CD4-positive, alpha-beta T cell treated with Interleukin-2 at 100 ng/mL for 4 hours (primary cell): ENCODE results near the gene XPR1.

Experiments
- DNase-seq: peaks from one replicate; pipeline ENCODE4 v3.0.0-alpha.2; 2020; ENCODE audit warnings: low spot score

Gene XPR1

GRCh38 chr1:180892675-180893074 is 260.9 kb downstream of the XPR1 start:
- no peak for DNase-seq

GRCh38 chr1:180893614-180894013 is 261.8 kb downstream of the XPR1 start:
- no peak for DNase-seq

GRCh38 chr1:180896161-180896560 is 264.3 kb downstream of the XPR1 start:
- DNase-seq = no peak

- DNase-seq = no peak
These were observed 266.8 kb downstream of the XPR1 start for GRCh38 chr1:180898441-180899219.

GRCh38 chr1:180899262-180899661 is 267.4 kb downstream of the XPR1 start:
- no peak for DNase-seq

GRCh38 chr1:180901076-180901990 is 269.5 kb downstream of the XPR1 start:
- no peak for DNase-seq

- DNase-seq = no peak
These were observed 270.7 kb downstream of the XPR1 start for GRCh38 chr1:180902541-180902940.

GRCh38 chr1:180905927-180906326 is 274.1 kb downstream of the XPR1 start:
- no peak for DNase-seq

- no peak for DNase-seq
These were observed 274.7 kb downstream of the XPR1 start for GRCh38 chr1:180906511-180906910.

- DNase-seq = no peak
These were observed 275.7 kb downstream of the XPR1 start for GRCh38 chr1:180907313-180908055.

GRCh38 chr1:180908074-180908765 is 276.4 kb downstream of the XPR1 start:
- DNase-seq = no peak

- DNase-seq = no peak
These were observed 277.2 kb downstream of the XPR1 start for GRCh38 chr1:180909005-180909414.

GRCh38 chr1:180909462-180909976 is 277.7 kb downstream of the XPR1 start:
- DNase-seq = no peak

- no peak for DNase-seq
These were observed 279.9 kb downstream of the XPR1 start for GRCh38 chr1:180911640-180912191.

GRCh38 chr1:180912211-180912800 is 280.5 kb downstream of the XPR1 start:
- DNase-seq = no peak

- DNase-seq = no peak
These were observed 281.2 kb downstream of the XPR1 start, which contains the start of gene KIAA1614 for GRCh38 chr1:180912801-180913565. Gene KIAA1614 (plus strand): TSS chr1:180912897. CDS start chr1:180913244, 347 bp downstream.

- DNase-seq = no peak
These were observed 283.7 kb downstream of the XPR1 start for GRCh38 chr1:180915426-180915965.

GRCh38 chr1:180916012-180916770 is 284.4 kb downstream of the XPR1 start:
- DNase-seq = no peak

GRCh38 chr1:180916771-180917170 is 284.9 kb downstream of the XPR1 start:
- DNase-seq = no peak
